Mesendoderm (in vitro differentiated cells): Measurements from ENCODE around the gene CGNL1.

Experiments
- DNase-seq: peaks from one replicate; pipeline ENCODE4 v3.0.0; 2013
- H2AK5ac ChIP-seq: 2 replicates; pipeline ENCODE4 v1.6.1; 2013; ENCODE audit warnings: low read length, inconsistent platforms
- H2BK120ac ChIP-seq: 2 replicates; pipeline ENCODE4 v1.6.1; 2013; ENCODE audit warnings: low read depth, mild to moderate bottlenecking, low read length, moderate library complexity, mixed read lengths
- H2BK15ac ChIP-seq: replicated peaks from 2 replicates; pipeline ENCODE4 v1.6.1; 2013; ENCODE audit warnings: low read depth, mild to moderate bottlenecking, moderate library complexity
- H2BK5ac ChIP-seq: 2 replicates; pipeline ENCODE4 v1.6.1; 2013; ENCODE audit warnings: low read length, inconsistent platforms
- H3K18ac ChIP-seq: 2 replicates; pipeline ENCODE4 v1.6.1; 2013; ENCODE audit warnings: mild to moderate bottlenecking, low read length, mixed read lengths
- H3K23ac ChIP-seq: one replicate; pipeline ENCODE4 v1.6.1; 2013; ENCODE audit warnings: low read length
- H3K27ac ChIP-seq: 2 replicates; pipeline ENCODE4 v1.5.1; 2013; ENCODE audit warnings: low read depth, mild to moderate bottlenecking, inconsistent platforms, low read length, moderate library complexity
- H3K27me3 ChIP-seq: 2 replicates; pipeline ENCODE4 v1.6.1; 2013; ENCODE audit warnings: low read length, control low read depth, mild to moderate bottlenecking, inconsistent platforms; ENCODE audit not compliant: insufficient read depth, poor library complexity
- H3K36me3 ChIP-seq: 2 replicates; pipeline ENCODE4 v1.6.1; 2013; ENCODE audit warnings: low read length, inconsistent platforms; ENCODE audit not compliant: control insufficient read depth, insufficient read depth
- H3K4ac ChIP-seq: one replicate; pipeline ENCODE4 v1.6.1; 2013; ENCODE audit warnings: low read depth, mild to moderate bottlenecking, low read length, moderate library complexity
- H3K4me1 ChIP-seq: 2 replicates; pipeline ENCODE4 v1.6.1; 2013; ENCODE audit warnings: low read depth, low read length, inconsistent platforms; ENCODE audit not compliant: control insufficient read depth
- H3K4me2 ChIP-seq: 2 replicates; pipeline ENCODE4 v1.6.1; 2013; ENCODE audit warnings: low read length
- H3K4me3 ChIP-seq: 2 replicates; pipeline ENCODE4 v1.5.1; 2013; ENCODE audit warnings: mild to moderate bottlenecking, low read length
- H3K56ac ChIP-seq: one replicate; pipeline ENCODE4 v1.6.1; 2013; ENCODE audit warnings: low read length
- H3K79me1 ChIP-seq: 2 replicates; pipeline ENCODE4 v1.6.1; 2013; ENCODE audit warnings: low read length, inconsistent platforms
- H3K79me2 ChIP-seq: 2 replicates; pipeline ENCODE4 v1.6.1; 2013; ENCODE audit warnings: mild to moderate bottlenecking, low read length; ENCODE audit not compliant: control insufficient read depth, insufficient read depth
- H3K9ac ChIP-seq: 2 replicates; pipeline ENCODE4 v1.6.1; 2013; ENCODE audit warnings: low read length, inconsistent platforms
- H4K5ac ChIP-seq: one replicate; pipeline ENCODE4 v1.6.1; 2013; ENCODE audit warnings: low read length
- H4K8ac ChIP-seq: one replicate; pipeline ENCODE4 v1.6.1; 2013; ENCODE audit warnings: low read depth, mild to moderate bottlenecking, control low read depth, low read length, moderate library complexity
- WGBS: extraction: QIAGEN DNeasy Blood & Tissue Kit; methylation state at CpG from one replicate; pipeline ENCODE4 v1.1.7; 2013; ENCODE audit warnings: low lambda C conversion rate, missing lambda C conversion rate; ENCODE audit not compliant: insufficient coverage; ENCODE audit errors: extremely low coverage; 5-methylcytosine and 5-hydroxymethylcytosine counted together

CGNL1 gene

DNA sequence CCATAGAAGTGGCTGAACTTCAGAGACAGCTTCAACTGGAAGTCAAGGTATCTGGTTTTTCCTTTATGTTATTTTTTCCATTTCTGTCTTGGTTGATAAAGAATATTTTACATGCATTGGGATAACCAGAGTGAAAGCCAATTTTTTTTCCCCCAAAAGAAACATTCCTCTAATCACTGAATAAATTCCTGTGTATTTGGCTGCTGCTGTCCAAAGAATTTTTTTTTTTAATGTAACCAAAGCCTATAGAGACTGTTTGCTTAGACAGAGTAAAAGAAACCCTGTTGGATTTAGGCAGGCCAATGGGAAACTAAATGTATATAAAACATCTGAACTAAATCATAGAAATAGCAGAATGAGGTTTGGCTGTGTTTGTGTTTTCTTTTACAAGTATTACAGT is 75.2 kb downstream of the CGNL1 start:
- no peak overlapping the region for H2BK5ac ChIP-seq
- no peak overlapping the region for H2AK5ac ChIP-seq
- H4K8ac ChIP-seq = no peak overlapping the region
- DNase-seq = no peak
- no peaks in the 10 kb centered on the region for H3K79me1 ChIP-seq
- no peak overlapping the region for H3K9ac ChIP-seq
- no peaks in the 10 kb centered on the region for H3K4me1 ChIP-seq
- H2BK120ac ChIP-seq = no peak overlapping the region
- no peak overlapping the region for H3K4me2 ChIP-seq
- H3K18ac ChIP-seq = no peak overlapping the region
- H3K27me3 ChIP-seq = no peaks in the 10 kb centered on the region
- H3K4me3 ChIP-seq = no peak overlapping the region
- no peak overlapping the region for H3K27ac ChIP-seq
- peaks cover 1% of the 10 kb centered on the region for H3K36me3 ChIP-seq
- H3K79me2 ChIP-seq = no peaks in the 10 kb centered on the region
- no peak overlapping the region for H3K4ac ChIP-seq
- no peak overlapping the region for H3K23ac ChIP-seq
- no peak overlapping the region for H2BK15ac ChIP-seq
- H4K5ac ChIP-seq = no peak overlapping the region
- H3K56ac ChIP-seq = no peak overlapping the region

DNA sequence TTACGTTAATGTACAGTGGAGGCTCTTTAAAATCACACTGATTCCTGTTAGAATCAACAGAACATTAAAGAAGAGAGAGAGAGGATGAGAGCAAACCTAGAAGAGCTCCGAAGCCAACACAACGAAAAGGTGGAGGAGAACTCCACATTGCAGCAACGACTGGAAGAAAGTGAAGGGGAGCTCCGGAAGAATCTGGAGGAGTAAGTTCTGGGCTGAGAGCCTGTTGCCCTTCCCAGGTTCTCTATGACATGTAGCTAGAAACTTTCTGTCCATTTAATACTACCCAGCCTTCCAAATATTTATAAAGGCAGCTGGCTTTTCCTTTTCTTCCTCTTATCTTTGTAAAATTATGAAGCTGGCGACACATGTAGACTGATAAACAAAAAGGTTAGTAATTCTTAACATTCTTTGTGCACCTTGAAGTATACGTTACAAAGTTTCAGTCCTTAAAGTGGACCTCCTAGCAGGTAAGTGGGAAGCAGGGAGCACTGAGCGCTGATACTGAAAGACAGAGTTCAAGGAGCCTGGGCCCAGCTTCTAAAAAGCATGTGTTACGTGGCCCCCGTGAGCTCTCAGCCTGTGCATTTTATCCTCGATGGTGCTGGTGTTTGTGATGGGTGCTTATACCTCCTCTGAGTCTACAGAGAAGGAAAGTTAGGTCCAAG is 75.9 kb downstream of the CGNL1 start:
- Histone ChIP-seq H3K18ac (no peak overlapping the region), H4K8ac (no peak overlapping the region), H3K4me3 (no peak overlapping the region), H2BK5ac (no peak overlapping the region), H3K27me3 (no peaks in the 10 kb centered on the region), H2AK5ac (no peak overlapping the region), H3K4me2 (no peak overlapping the region), H3K79me2 (no peaks in the 10 kb centered on the region), H4K5ac (no peak overlapping the region), H3K4me1 (no peaks in the 10 kb centered on the region), H3K9ac (no peak overlapping the region), H2BK15ac (no peak overlapping the region), H3K79me1 (no peaks in the 10 kb centered on the region), H3K56ac (no peak overlapping the region), H3K36me3 (peaks cover 1% of the 10 kb centered on the region), H3K23ac (no peak overlapping the region), H2BK120ac (no peak overlapping the region), H3K4ac (no peak overlapping the region), H3K27ac (no peak overlapping the region)
- 100% methylated on average over 1 of the region's 11 CpGs for WGBS
- no peak for DNase-seq

DNA sequence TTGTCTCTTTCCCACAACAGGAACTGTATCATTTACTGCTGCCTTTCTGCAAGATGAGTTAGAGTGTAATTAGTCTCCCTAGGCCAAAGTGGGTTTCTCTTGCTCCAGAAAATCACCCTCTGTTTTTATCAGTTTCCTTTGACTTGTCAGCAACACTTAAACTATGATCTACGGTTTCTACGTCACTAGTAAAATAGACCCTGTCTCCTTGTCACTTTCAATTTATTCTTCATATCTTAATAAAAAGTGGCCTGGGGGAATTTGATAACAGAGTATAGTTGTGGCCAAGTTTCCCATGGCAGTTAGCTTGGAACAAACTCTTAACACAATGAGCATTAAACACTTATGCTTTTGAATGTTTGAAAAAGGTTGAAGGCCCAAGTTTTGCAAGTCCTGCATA is 79.6 kb downstream of the CGNL1 start:
- no peak for DNase-seq
- Histone ChIP-seq H3K4ac (no peak overlapping the region), H3K27ac (no peak overlapping the region), H4K8ac (no peak overlapping the region), H3K18ac (no peak overlapping the region), H3K79me2 (no peaks in the 10 kb centered on the region), H2BK15ac (no peak overlapping the region), H3K4me2 (no peak overlapping the region), H3K79me1 (no peaks in the 10 kb centered on the region), H3K23ac (no peak overlapping the region), H3K4me3 (no peak overlapping the region), H2AK5ac (no peak overlapping the region), H3K36me3 (peaks cover 1% of the 10 kb centered on the region), H3K4me1 (no peaks in the 10 kb centered on the region), H3K27me3 (no peaks in the 10 kb centered on the region), H3K9ac (no peak overlapping the region), H2BK5ac (no peak overlapping the region), H3K56ac (no peak overlapping the region), H4K5ac (no peak overlapping the region), H2BK120ac (no peak overlapping the region)
- no CpG with 5 or more reads among the region's 2 CpGs for WGBS

DNA sequence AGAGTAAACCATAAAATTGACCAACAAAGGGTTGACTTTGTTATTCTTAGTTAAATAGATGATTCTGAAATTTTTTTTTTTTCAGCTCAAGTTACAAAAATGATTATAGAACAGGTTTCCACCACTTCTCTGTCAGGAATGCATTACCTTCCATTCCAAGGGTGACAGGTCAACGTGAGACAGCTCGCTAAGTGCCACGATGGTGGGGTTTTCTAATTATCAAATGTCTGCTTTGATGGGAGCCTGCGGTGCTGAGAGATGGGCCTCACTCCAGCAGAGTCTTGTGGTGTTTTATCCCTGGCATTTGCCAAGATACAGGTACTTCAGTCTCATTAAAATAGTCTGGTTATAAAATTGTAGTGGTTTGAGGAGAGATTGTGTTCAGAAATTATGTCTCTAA is 80.3 kb downstream of the CGNL1 start:
- Histone ChIP-seq H3K36me3 (peaks cover 1% of the 10 kb centered on the region), H3K4me2 (no peak overlapping the region), H3K79me1 (no peaks in the 10 kb centered on the region), H2BK5ac (no peak overlapping the region), H3K4me3 (no peak overlapping the region), H3K4me1 (no peaks in the 10 kb centered on the region), H2BK120ac (no peak overlapping the region), H3K27me3 (no peaks in the 10 kb centered on the region), H2BK15ac (no peak overlapping the region), H3K56ac (no peak overlapping the region), H4K8ac (no peak overlapping the region), H2AK5ac (no peak overlapping the region), H3K23ac (no peak overlapping the region), H3K27ac (no peak overlapping the region), H3K4ac (no peak overlapping the region), H3K79me2 (no peaks in the 10 kb centered on the region), H4K5ac (no peak overlapping the region), H3K18ac (no peak overlapping the region), H3K9ac (no peak overlapping the region)
- no CpG with 5 or more reads among the region's 4 CpGs for WGBS
- no peak for DNase-seq

DNA sequence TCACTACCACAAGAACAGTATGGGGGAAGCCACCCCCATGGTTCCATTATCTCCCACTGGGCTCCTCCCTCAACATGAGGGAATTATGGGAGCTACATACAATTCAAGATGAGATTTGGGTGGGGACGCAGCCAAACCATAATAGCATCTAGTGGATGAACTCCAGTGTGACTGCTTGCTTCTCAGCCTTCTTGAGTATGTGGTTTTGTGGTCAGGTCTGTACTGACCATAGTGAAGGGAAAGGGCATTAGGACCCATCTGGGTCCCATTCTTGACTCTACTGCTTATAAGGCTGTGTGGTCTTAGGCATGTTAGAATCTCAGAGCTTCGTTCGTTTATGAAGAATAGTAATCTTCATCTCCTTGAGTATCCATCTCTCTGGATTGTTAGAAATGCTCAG is 81.4 kb downstream of the CGNL1 start:
- DNase-seq = no peak
- Histone ChIP-seq H2BK120ac (no peak overlapping the region), H3K4me3 (no peak overlapping the region), H3K9ac (no peak overlapping the region), H3K56ac (no peak overlapping the region), H2BK15ac (no peak overlapping the region), H4K8ac (no peak overlapping the region), H3K23ac (no peak overlapping the region), H3K36me3 (peaks cover 1% of the 10 kb centered on the region), H4K5ac (no peak overlapping the region), H3K27me3 (no peaks in the 10 kb centered on the region), H3K4me2 (no peak overlapping the region), H3K4ac (no peak overlapping the region), H3K27ac (no peak overlapping the region), H3K79me1 (no peaks in the 10 kb centered on the region), H2AK5ac (no peak overlapping the region), H2BK5ac (no peak overlapping the region), H3K18ac (no peak overlapping the region), H3K4me1 (no peaks in the 10 kb centered on the region), H3K79me2 (no peaks in the 10 kb centered on the region)
- WGBS = no CpG with 5 or more reads among the region's 3 CpGs

DNA sequence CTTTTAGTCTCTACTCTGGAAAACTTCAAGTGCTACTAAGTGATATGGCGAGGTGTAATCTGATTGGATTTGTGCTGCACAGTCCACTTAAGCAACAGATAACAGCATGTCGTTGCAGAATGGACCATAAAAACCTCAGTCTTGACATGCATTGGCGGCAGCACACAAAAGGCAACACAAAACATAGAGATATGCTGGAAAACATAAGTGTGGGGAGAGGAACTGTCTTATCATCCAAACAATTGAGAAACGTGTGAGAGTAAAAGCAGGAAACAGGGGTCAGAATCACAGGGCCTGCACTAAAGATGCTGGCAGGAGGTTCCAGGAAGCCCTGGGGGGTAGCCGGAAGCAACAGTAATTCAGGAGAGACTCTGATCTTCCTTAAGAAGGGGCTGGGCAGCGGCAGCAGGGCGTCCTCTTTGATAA is 82.1 kb downstream of the CGNL1 start:
- H3K4me3 ChIP-seq = no peak overlapping the region
- H3K27ac ChIP-seq = no peak overlapping the region
- H3K36me3 ChIP-seq = peaks cover 1% of the 10 kb centered on the region
- H2BK120ac ChIP-seq = no peak overlapping the region
- no peak overlapping the region for H2BK5ac ChIP-seq
- whole genome bisulfite sequencing = no CpG with 5 or more reads among the region's 7 CpGs
- H3K18ac ChIP-seq = no peak overlapping the region
- no peaks in the 10 kb centered on the region for H3K4me1 ChIP-seq
- no peaks in the 10 kb centered on the region for H3K27me3 ChIP-seq
- H3K56ac ChIP-seq = no peak overlapping the region
- no peak overlapping the region for H2BK15ac ChIP-seq
- H3K4ac ChIP-seq = no peak overlapping the region
- no peaks in the 10 kb centered on the region for H3K79me1 ChIP-seq
- H4K8ac ChIP-seq = no peak overlapping the region
- no peak overlapping the region for H3K23ac ChIP-seq
- no peak overlapping the region for H3K4me2 ChIP-seq
- H2AK5ac ChIP-seq = no peak overlapping the region
- DNase-seq = no peak
- H3K79me2 ChIP-seq = no peaks in the 10 kb centered on the region
- H3K9ac ChIP-seq = no peak overlapping the region
- no peak overlapping the region for H4K5ac ChIP-seq
